Astrocyte (in vitro differentiated cells and primary cell): ENCODE measurements around the gene NPFF. TPM values are rescaled to one million over a fixed set of nuclear protein-coding genes. Genes with fewer than 3 reads are reported as not detected.
"Not testable (repeated sequence)": the region's sequence is repeated elsewhere in the genome, so short reads cannot be mapped to it uniquely, and the experiment has no call there.

Experiments
- DNase-seq: peaks from one replicate; pipeline ENCODE4 v3.0.0-alpha.2; 2010; ENCODE audit warnings: low read depth
- FAIRE-seq: peaks from 2 replicates; lab custom pipeline; 2011; peaks lifted over from hg19 to GRCh38; lab: Jason Lieb, UNC
- H2AFZ ChIP-seq: 2 replicates; pipeline ENCODE4 v1.6.0; 2012; ENCODE audit warnings: low read depth, low read length, inconsistent platforms
- H3K27ac ChIP-seq: 2 replicates; pipeline ENCODE4 v1.5.1; 2011; ENCODE audit warnings: low read depth, low read length, inconsistent platforms
- H3K27me3 ChIP-seq: 2 replicates; pipeline ENCODE4 v1.6.0; 2011; ENCODE audit warnings: low read length, inconsistent platforms; ENCODE audit not compliant: insufficient read depth
- H3K36me3 ChIP-seq: 2 replicates; pipeline ENCODE4 v1.5.1; 2011; ENCODE audit warnings: low read length, inconsistent platforms; ENCODE audit not compliant: insufficient read depth
- H3K4me1 ChIP-seq: 2 replicates; pipeline ENCODE4 v1.5.1; 2011; ENCODE audit warnings: low read length, inconsistent platforms; ENCODE audit not compliant: insufficient read depth
- H3K4me2 ChIP-seq: 2 replicates; pipeline ENCODE4 v1.6.0; 2012; ENCODE audit warnings: low read length, inconsistent platforms
- H3K4me3 ChIP-seq: 2 replicates; pipeline ENCODE4 v1.5.1; 2011; ENCODE audit warnings: low read depth, mild to moderate bottlenecking, low read length, inconsistent platforms; ENCODE audit not compliant: insufficient read depth
- H3K79me2 ChIP-seq: 2 replicates; pipeline ENCODE4 v1.6.0; 2012; ENCODE audit warnings: mild to moderate bottlenecking, low read length, inconsistent platforms; ENCODE audit not compliant: insufficient read depth
- H3K9ac ChIP-seq: 2 replicates; pipeline ENCODE4 v1.6.0; 2012; ENCODE audit warnings: mild to moderate bottlenecking, low read length, inconsistent platforms
- H3K9me3 ChIP-seq: 2 replicates; pipeline ENCODE4 v1.5.1; 2012; ENCODE audit warnings: low read depth, mild to moderate bottlenecking, low read length, inconsistent platforms; ENCODE audit not compliant: insufficient read depth
- H4K20me1 ChIP-seq: 2 replicates; pipeline ENCODE4 v1.6.0; 2012; ENCODE audit warnings: low read length, inconsistent platforms; ENCODE audit not compliant: insufficient read depth
- H3K27ac Mint-ChIP-seq: one replicate; pipeline ENCODE4 v1.8.0; 2021; ENCODE audit warnings: mild to moderate bottlenecking, mixed read lengths; ENCODE audit not compliant: unreplicated experiment
- H3K27me3 Mint-ChIP-seq: one replicate; pipeline ENCODE4 v1.8.0; 2021; ENCODE audit warnings: low read depth, mixed read lengths; ENCODE audit not compliant: unreplicated experiment
- H3K36me3 Mint-ChIP-seq: one replicate; pipeline ENCODE4 v1.8.0; 2021; ENCODE audit warnings: low read depth, mixed read lengths; ENCODE audit not compliant: unreplicated experiment
- H3K4me1 Mint-ChIP-seq: one replicate; pipeline ENCODE4 v1.8.0; 2021; ENCODE audit warnings: low read depth, mixed read lengths; ENCODE audit not compliant: unreplicated experiment
- H3K4me3 Mint-ChIP-seq: one replicate; pipeline ENCODE4 v1.8.0; 2021; ENCODE audit warnings: mild to moderate bottlenecking, moderate library complexity, mixed read lengths; ENCODE audit not compliant: unreplicated experiment
- H3K9me3 Mint-ChIP-seq: one replicate; pipeline ENCODE4 v1.8.0; 2021; ENCODE audit warnings: mild to moderate bottlenecking, mixed read lengths; ENCODE audit not compliant: unreplicated experiment
- CTCF ChIP-seq: IDR thresholded peaks from 2 replicates; pipeline ENCODE4 v1.5.1; 2011; ENCODE audit warnings: low read depth, mild to moderate bottlenecking, inconsistent platforms, low read length, moderate library complexity; ENCODE audit not compliant: insufficient read depth
- EZH2 ChIP-seq: IDR thresholded peaks from 2 replicates; pipeline ENCODE4 v1.6.1; 2012; ENCODE audit warnings: mild to moderate bottlenecking, low read length, inconsistent platforms; ENCODE audit not compliant: insufficient read depth
- total RNA-seq: library from RNA; stranded (reverse); gene quantifications from 2 replicates; pipeline ENCODE4 v1.2.1, GENCODE V29; 2021

Gene NPFF
- total RNA-seq, 1 donor from 2014 or later, result not detected

GRCh38 chr12:53481939-53482586, 25.2 kb downstream of the NPFF start:
- TF ChIP-seq EZH2 (no peak), CTCF (peak; percentile 26)
- H3K4me2 ChIP-seq, result no peak overlapping the region
- peaks cover 29% of the 10 kb centered on the region for H3K4me1 Mint-ChIP-seq
- peaks cover 86% of the 10 kb centered on the region for H4K20me1 ChIP-seq
- H3K9me3 Mint-ChIP-seq, result no peaks in the 10 kb centered on the region
- H3K36me3 ChIP-seq, result peaks cover 50% of the 10 kb centered on the region
- peaks cover 24% of the 10 kb centered on the region for H3K36me3 Mint-ChIP-seq
- H3K79me2 ChIP-seq, result peaks cover 22% of the 10 kb centered on the region
- H3K4me3 ChIP-seq, result no peak overlapping the region
- peaks cover 20% of the 10 kb centered on the region for H3K4me1 ChIP-seq
- H3K27me3 ChIP-seq, result no peaks in the 10 kb centered on the region
- H3K27ac ChIP-seq, result no peak overlapping the region
- peak overlapping the region; percentile 88 for H3K27ac Mint-ChIP-seq
- no peaks in the 10 kb centered on the region for H3K27me3 Mint-ChIP-seq
- no peak overlapping the region for H3K9ac ChIP-seq
- H3K9me3 ChIP-seq, result no peaks in the 10 kb centered on the region
- peak overlapping the region; percentile 57 for H3K4me3 Mint-ChIP-seq
- H2AFZ ChIP-seq, result no peak overlapping the region
- FAIRE-seq (no peak), DNase-seq (no peak)

GRCh38 chr12:53481458-53481857, 25.8 kb downstream of the NPFF start:
- not testable (repeated sequence) for H3K9me3 Mint-ChIP-seq, H3K4me3 ChIP-seq, H3K9ac ChIP-seq, H3K4me3 Mint-ChIP-seq, H3K27me3 ChIP-seq, H2AFZ ChIP-seq, H3K9me3 ChIP-seq, H3K27ac ChIP-seq, FAIRE-seq, H3K27me3 Mint-ChIP-seq, H3K4me2 ChIP-seq
- Histone ChIP-seq H3K36me3 (peaks cover 55% of the 10 kb centered on the region), H3K4me1 (peaks cover 20% of the 10 kb centered on the region), H3K79me2 (peaks cover 28% of the 10 kb centered on the region), H4K20me1 (peaks cover 90% of the 10 kb centered on the region)
- H3K4me1 Mint-ChIP-seq, result peaks cover 33% of the 10 kb centered on the region
- H3K27ac Mint-ChIP-seq, result peak overlapping the region; percentile 88
- H3K36me3 Mint-ChIP-seq, result peaks cover 27% of the 10 kb centered on the region
- DNase-seq, result peak; percentile 42

- H4K20me1 ChIP-seq, result peaks cover 94% of the 10 kb centered on the region
- DNase-seq (no peak), FAIRE-seq (no peak)
- peaks cover 27% of the 10 kb centered on the region for H3K36me3 Mint-ChIP-seq
- no peak overlapping the region for H2AFZ ChIP-seq
- H3K79me2 ChIP-seq, result peaks cover 35% of the 10 kb centered on the region
- H3K4me2 ChIP-seq, result no peak overlapping the region
- H3K27me3 Mint-ChIP-seq, result no peaks in the 10 kb centered on the region
- peaks cover 35% of the 10 kb centered on the region for H3K4me1 Mint-ChIP-seq
- H3K4me3 Mint-ChIP-seq, result no peak overlapping the region
- H3K9me3 ChIP-seq, result no peaks in the 10 kb centered on the region
- H3K27ac Mint-ChIP-seq, result no peak overlapping the region
- no peak overlapping the region for H3K27ac ChIP-seq
- TF ChIP-seq CTCF (no peak), EZH2 (no peak)
- H3K4me1 ChIP-seq, result peaks cover 20% of the 10 kb centered on the region
- H3K4me3 ChIP-seq, result no peak overlapping the region
- no peaks in the 10 kb centered on the region for H3K27me3 ChIP-seq
- H3K36me3 ChIP-seq, result peaks cover 62% of the 10 kb centered on the region
- no peaks in the 10 kb centered on the region for H3K9me3 Mint-ChIP-seq
- peak overlapping the region; percentile 10 for H3K9ac ChIP-seq
These were observed 26.5 kb downstream of the NPFF start for GRCh38 chr12:53480491-53481442.
